Raji (cell line): ENCODE results near the gene SERPINB2.

Experiments used
- POLR2A ChIP-seq: IDR thresholded peaks from 2 replicates; pipeline ENCODE4 v1.6.1; 2011; ENCODE audit warnings: low read depth, low read length, control low read depth; ENCODE audit not compliant: insufficient read depth

SERPINB2 gene

GRCh38 chr18:63951302-63951705, 63.8 kb downstream of the SERPINB2 start:
- no peak for TF ChIP-seq POLR2A
